ENCODE results near the gene ERBB4. TPM values are rescaled to one million over a fixed set of nuclear protein-coding genes. Genes with fewer than 3 reads are reported as not detected.

Gene ERBB4
- total RNA-seq, 1 donor from 2014 or later = not detected

DNA sequence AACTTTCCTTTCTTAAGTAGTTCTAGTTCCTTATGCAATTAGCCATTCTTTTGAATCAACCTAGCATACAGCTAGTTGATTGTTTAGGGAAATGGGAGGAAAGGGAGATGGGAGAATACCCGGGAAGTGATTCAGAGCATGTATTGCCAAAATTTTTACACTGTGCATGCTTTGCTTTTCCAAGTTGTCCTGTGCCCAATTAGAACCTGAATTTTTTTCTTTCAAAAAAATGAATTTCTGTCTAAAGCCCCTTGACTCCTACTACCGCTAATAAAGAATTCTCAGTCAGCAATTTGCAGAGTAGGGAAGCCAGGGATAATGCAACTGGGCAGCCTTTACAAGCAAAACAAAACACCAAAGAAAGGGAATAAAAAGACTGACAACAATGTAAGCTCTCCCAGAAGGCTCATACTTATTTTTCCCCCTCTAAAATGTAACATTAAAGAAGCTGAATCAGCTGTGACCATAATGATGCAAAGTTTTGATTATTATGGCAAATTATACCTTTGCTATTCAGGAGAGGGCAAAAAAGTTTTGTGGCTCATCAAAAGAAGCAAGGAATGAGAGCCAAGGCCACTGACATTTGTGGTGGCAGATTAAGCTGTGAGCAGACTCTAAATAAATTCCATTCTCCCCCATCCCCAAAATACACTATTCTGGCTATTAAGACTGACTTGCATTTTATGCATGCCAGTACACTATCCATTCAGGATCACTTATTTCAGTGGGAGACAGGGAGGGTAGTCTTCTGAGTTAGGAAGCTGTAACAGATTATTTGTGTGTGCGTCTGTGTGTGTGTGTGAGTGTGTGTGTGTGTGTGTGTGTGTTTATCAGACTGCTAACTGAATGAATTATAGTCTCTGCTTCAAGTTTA is 174.3 kb downstream of the ERBB4 start:
- intact Hi-C loops (cut with micrococcal nuclease) = no loop called here

DNA sequence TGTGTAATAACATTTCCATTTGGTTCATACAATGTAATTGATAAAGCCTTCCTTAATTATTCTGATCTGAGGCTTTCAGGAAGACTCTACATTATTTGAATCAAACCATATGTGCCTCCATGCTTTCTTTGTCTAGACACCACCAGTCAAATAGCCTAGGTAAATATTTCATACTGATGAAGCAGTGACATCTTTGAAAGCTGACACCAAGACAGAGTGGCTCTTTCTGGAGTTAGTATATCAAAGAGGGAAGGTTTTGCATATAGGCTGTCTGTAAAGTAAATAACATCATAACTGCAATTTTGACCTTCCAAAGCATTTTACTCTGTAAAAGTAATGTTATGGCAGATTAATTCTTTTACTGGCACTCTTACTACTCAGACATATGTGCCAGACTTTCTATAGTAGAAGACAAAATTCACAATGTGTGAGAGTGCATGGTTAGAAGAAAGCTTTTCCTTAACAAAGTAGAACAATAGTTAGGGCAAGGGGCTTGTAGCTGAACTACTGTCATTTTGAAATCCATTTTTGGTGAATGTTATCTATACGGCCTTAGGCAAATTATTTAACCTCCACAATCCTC is 177.3 kb downstream of the ERBB4 start:
- intact Hi-C loops (cut with micrococcal nuclease) = no loop called here

DNA sequence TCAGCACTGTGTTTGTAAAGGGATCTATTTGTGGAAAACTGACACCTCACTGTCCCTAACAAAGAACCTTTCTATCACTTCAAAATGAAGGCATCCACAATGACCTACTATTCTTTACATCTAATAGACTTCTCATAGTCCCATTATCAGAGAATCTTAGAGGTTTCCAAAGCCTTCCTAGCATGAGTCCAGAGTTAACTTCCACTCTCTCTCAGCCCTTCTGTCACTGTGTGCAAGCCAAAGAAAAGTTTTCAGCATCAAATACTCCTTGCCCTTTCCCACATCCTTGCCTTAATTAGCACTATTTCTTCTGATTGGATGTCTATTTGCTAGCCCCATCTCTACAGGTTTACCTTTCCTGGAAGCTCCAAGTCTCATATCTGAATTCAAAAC is 178.5 kb downstream of the ERBB4 start:
- intact Hi-C loops (cut with micrococcal nuclease) = no loop called here

- intact Hi-C loops (cut with micrococcal nuclease) = no loop called here
Measured at GRCh38 chr2:212359425-212360067, 179.1 kb downstream of the ERBB4 start.

- intact Hi-C loops (cut with micrococcal nuclease) = no loop called here
Measured at GRCh38 chr2:212357606-212358005, 181.0 kb downstream of the ERBB4 start.

DNA sequence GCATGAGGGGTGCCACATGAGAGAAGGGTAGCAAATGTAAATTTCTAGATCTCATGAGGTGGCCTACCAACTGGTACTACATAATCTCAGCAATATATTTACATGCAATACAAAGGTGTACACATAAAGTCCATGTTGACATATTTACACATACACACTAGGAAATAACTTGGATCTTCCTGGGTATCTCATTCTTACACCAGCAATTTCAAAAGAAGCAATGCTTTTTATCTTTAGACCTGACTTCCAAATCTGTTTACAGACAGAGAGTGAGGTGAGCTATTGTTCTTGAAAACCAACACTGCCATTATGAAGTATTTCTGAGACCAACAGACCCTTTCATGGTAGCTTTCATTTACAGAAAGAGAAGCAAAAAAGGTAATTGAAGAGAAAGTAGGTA is 184.2 kb downstream of the ERBB4 start:
- intact Hi-C loops (cut with micrococcal nuclease) = no loop called here

- intact Hi-C loops (cut with micrococcal nuclease) = no loop called here
Measured at GRCh38 chr2:212348501-212348900, 190.1 kb downstream of the ERBB4 start.

- intact Hi-C loops (cut with micrococcal nuclease) = no loop called here
Measured at GRCh38 chr2:212346865-212347264, 191.7 kb downstream of the ERBB4 start.

DNA sequence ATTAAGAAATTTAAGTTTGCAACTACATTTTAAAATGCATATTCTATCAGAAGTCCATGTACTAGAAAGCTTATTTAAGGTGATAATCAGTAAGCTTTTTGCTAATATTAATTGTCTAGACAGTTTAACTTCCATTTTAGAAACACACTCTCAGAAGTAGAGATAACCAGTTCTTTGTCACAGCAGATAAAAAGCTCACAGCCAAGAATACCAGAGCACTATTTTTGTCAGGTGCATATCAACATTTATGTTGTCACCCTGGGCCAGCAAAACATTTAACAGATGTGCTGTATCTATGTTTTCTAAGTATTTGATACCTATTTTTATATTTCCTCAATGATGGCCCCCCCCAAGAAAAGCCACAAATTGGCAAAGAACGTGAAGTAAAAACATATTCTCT is 192.6 kb downstream of the ERBB4 start:
- intact Hi-C loops (cut with micrococcal nuclease) = no loop called here

- intact Hi-C loops (cut with micrococcal nuclease) = no loop called here
Measured at GRCh38 chr2:212344131-212344530, 194.5 kb downstream of the ERBB4 start.

- intact Hi-C loops (cut with micrococcal nuclease) = no loop called here
Measured at GRCh38 chr2:212343167-212343566, 195.4 kb downstream of the ERBB4 start.

DNA sequence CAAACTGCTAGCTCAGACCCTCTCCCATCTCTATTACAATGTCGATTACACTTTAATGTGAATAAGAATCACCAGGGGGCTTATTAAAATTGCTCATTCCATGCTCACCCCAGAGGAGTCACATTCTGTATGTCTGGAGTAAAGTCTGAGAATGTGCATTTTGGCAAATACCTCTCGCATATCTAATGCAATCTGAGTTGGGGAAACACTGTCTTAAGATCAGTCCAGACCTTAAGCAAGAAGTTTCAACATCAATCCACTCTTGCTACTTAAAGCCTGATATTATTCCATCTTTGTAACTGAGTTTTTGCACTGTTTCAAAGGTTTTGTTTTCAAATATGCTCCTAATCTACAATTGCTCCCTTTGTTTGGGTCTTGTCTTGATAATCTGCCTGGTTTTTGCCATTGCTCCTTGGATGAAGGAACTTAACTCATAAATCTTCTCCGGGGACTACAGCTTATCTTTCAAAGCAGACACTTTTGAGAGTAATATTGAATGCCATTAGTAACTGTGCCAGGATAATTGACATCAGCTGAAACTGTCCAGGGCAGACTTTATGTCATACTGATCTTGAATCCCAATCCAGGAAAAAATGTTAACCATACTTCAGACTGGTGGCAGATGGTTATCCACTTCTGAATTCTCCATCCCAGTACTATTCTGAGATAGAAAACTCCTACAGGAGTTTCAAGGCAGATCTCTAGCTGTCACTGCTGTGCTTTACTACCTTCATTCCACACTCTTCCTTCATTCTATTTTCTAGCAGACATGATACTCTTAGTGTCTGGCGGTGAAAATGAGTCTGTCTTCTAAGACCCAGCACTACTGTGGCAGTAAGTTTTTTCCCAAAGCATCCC is 200.9 kb downstream of the ERBB4 start:
- intact Hi-C loops (cut with micrococcal nuclease) = no loop called here

DNA sequence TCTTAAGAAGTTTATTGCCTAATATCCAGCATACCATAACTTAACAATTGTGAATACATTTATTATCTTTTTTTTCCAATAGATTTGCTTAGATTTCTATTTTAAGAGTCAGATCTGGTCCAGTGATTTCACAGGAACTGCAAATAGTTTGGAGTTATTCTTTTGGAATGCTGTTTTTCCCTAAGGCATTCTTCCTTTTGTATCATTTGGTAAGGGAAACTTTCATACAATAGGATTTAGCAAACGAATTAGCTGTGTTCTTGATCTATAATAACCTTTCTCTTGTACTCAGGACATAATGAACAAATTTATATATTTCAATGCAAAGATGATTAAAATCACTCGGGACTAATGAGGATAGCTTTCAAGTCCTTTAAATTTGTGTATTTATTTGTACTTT is 201.6 kb downstream of the ERBB4 start:
- intact Hi-C loops (cut with micrococcal nuclease) = no loop called here

DNA sequence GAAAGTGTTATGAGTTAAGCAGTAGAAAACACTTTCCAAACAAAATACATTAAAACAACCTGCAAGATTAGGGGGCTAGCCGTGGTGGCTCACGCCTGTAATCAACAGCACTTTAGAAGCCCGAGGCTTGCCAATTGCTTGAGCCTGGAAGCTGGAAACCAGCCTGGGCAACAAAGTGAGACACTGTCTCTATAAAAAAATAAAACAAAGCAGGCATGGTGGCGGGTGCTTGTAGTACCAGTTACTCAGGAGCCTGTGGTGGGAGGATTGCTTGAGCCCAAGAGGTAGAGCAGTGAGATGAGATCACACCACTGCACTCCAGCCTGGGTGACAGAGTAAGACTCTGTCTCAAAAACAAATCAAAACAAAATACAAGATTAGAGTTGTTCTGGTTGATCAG is 208.3 kb downstream of the ERBB4 start:
- intact Hi-C loops (cut with micrococcal nuclease) = no loop called here

DNA sequence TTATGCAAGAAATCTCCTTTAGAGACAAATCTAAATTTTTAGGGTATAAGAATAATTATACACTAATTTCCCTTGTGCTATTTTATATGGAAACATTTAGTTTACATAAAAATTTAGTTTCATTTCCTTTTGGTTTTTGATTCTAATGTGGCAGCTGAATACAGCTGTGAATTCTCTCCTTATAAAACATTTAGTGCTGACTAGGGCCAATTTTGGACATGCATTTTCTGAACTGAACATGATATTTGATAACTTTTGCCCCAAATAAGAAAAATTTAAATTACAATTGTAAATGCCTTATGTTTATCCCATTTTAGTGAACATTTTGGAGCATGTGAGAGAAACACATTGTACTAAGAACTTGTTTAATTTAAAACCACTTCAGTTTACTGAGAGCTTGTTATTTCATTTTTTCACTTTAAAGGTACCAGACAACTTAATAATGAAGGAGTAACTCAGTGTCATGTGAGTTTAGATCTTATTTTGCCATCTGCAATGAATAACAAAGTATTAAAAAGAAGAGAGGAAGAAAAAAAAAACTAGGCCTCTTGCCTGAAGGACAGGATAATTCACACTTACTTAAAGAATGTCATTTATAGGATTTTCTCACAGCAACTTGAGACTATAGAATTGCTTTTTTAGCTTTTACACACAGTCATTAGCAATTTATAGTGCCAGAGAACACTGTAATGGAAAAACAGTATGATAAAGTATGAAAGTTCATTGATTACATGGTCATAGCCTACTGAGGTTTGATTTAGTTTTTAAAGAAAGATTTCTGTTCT is 209.7 kb downstream of the ERBB4 start:
- intact Hi-C loops (cut with micrococcal nuclease) = loop anchor here (1.0 to 2.0 kb wide), 2 partner anchors 14 to 35 kb away; no protein-coding TSS in a partner anchor

DNA sequence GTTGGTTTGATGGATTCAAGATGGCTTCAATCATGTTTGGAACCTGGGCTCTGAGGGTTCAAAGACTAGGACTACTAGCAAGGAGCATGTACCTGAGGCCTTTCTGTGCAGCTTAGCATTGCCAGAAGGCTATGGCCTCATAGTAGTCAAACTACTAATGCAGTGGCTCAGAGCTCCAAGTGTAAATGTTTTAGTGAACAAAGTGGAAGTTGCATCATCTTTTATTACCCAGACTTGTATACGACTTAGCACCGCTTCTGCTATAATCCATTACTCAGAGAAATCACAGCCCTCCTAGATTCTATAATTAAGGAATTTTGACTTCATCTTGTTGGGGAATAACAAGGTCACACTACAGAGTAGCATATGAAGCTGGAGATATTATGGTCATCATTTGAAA is 210.5 kb downstream of the ERBB4 start:
- intact Hi-C loops (cut with micrococcal nuclease) = loop anchor here (2.0 kb wide), 1 partner anchor 13 kb away; no protein-coding TSS in a partner anchor

- intact Hi-C loops (cut with micrococcal nuclease) = loop anchor here (1.0 kb wide), 1 partner anchor 9 kb away; no protein-coding TSS in a partner anchor
Measured at GRCh38 chr2:212327171-212327809, 211.3 kb downstream of the ERBB4 start.

GRCh38 chr2:212318636-212319035 is 220.0 kb downstream of the ERBB4 start:
- intact Hi-C loops (cut with micrococcal nuclease) = loop anchor here (1.0 kb wide), 1 partner anchor 9 kb away; no protein-coding TSS in a partner anchor

- intact Hi-C loops (cut with micrococcal nuclease) = loop anchor here (2.0 kb wide), 1 partner anchor 14 kb away; no protein-coding TSS in a partner anchor
Measured at GRCh38 chr2:212314680-212315079, 223.9 kb downstream of the ERBB4 start.

All from T-helper 1 cell treated with Interleukin-12 subunit alpha and Interleukin-12 subunit beta and Interleukin-4 antibody, amounts not matched to agents 30 ng/mL and 1 ng/mL, for 36 hours (primary cell).